Measurements from ENCODE around the gene CARMIL1. TPM values are rescaled to one million over a fixed set of nuclear protein-coding genes. Genes with fewer than 3 reads are reported as not detected.

CARMIL1 gene
- total and polyA plus RNA-seq, 10 donors: 3.7 to 34.8 (median 9.3) TPM

GRCh38 chr6:25612666-25613065, 333.5 kb downstream of the CARMIL1 start:
- Histone ChIP-seq H3K27ac (no peak overlapping the region), H3K4me3 (no peak overlapping the region), H3K27me3 (replicated peaks in 1 of 7) (no peaks in the 10 kb centered on the region), H3K4me1 (peaks cover 0 to under 1% (median 0%) of the 10 kb centered on the region in 6 donors), H3K9me3 (no peaks in the 10 kb centered on the region), H3K36me3 (peaks cover 0 to 48% (median 0%) of the 10 kb centered on the region in 6 donors)
- 41 to 57% (median 51%) methylated on average over 3 of the region's 3 CpGs for WGBS, 5 donors
- TF ChIP-seq POLR2AphosphoS5 (IDR thresholded peaks at IDR 0.05) (no peak), POLR2A (IDR thresholded peaks at IDR 0.05) (no peak), CTCF (IDR thresholded peaks at IDR 0.05 in 8 of 11, conservative IDR thresholded peaks at IDR 0.05 in 3 of 11) (no peak)
- intact Hi-C loops (cut with DNase I; ENCODE audit: low total_unique reads): no loop called here
- no peak for DNase-seq

GRCh38 chr6:25613415-25613814, 334.2 kb downstream of the CARMIL1 start:
- no peak for DNase-seq
- Histone ChIP-seq H3K27ac (no peak overlapping the region), H3K4me3 (no peak overlapping the region), H3K9me3 (no peaks in the 10 kb centered on the region), H3K4me1 (peaks cover 0 to 4% (median 0%) of the 10 kb centered on the region in 6 donors), H3K27me3 (replicated peaks in 1 of 7) (no peaks in the 10 kb centered on the region), H3K36me3 (peaks cover 0 to 48% (median 0%) of the 10 kb centered on the region in 6 donors)
- intact Hi-C loops (cut with DNase I; ENCODE audit: low total_unique reads): no loop called here
- WGBS, 5 donors: 85 to 98% (median 94%) methylated on average over 1 of the region's 1 CpG
- TF ChIP-seq CTCF (IDR thresholded peaks at IDR 0.05 in 8 of 11, conservative IDR thresholded peaks at IDR 0.05 in 3 of 11): no peak
- TF ChIP-seq POLR2AphosphoS5 (IDR thresholded peaks at IDR 0.05): no peak
- no peak for TF ChIP-seq POLR2A (IDR thresholded peaks at IDR 0.05)

GRCh38 chr6:25614052-25614451, 334.9 kb downstream of the CARMIL1 start:
- Histone ChIP-seq H3K9me3 (no peaks in the 10 kb centered on the region), H3K4me3 (no peak overlapping the region), H3K27ac (no peak overlapping the region), H3K36me3 (peaks cover 0 to 41% (median 0%) of the 10 kb centered on the region in 6 donors), H3K27me3 (replicated peaks in 1 of 7) (no peaks in the 10 kb centered on the region), H3K4me1 (peaks cover 0 to 6% (median 0%) of the 10 kb centered on the region in 6 donors)
- intact Hi-C loops (cut with DNase I; ENCODE audit: low total_unique reads): no loop called here
- 78 to 91% (median 87%) methylated on average over 4 of the region's 4 CpGs for WGBS, 5 donors
- TF ChIP-seq POLR2A (IDR thresholded peaks at IDR 0.05): no peak
- no peak for TF ChIP-seq CTCF (IDR thresholded peaks at IDR 0.05 in 8 of 11, conservative IDR thresholded peaks at IDR 0.05 in 3 of 11)
- no peak for TF ChIP-seq POLR2AphosphoS5 (IDR thresholded peaks at IDR 0.05)
- DNase-seq: no peak

GRCh38 chr6:25615471-25615870, 336.3 kb downstream of the CARMIL1 start:
- Histone ChIP-seq H3K27me3 (replicated peaks in 1 of 7) (no peaks in the 10 kb centered on the region), H3K36me3 (peaks cover 0 to 28% (median 0%) of the 10 kb centered on the region in 6 donors), H3K4me3 (no peak overlapping the region), H3K27ac (no peak overlapping the region), H3K4me1 (peaks cover 0 to 6% (median 0%) of the 10 kb centered on the region in 6 donors), H3K9me3 (no peaks in the 10 kb centered on the region)
- 73 to 98% (median 93%) methylated on average over 1 of the region's 1 CpG for WGBS, 5 donors
- TF ChIP-seq CTCF (IDR thresholded peaks at IDR 0.05 in 8 of 11, conservative IDR thresholded peaks at IDR 0.05 in 3 of 11): no peak
- TF ChIP-seq POLR2AphosphoS5 (IDR thresholded peaks at IDR 0.05): no peak
- TF ChIP-seq POLR2A (IDR thresholded peaks at IDR 0.05): no peak
- intact Hi-C loops (cut with DNase I; ENCODE audit: low total_unique reads): no loop called here
- DNase-seq: no peak

Data from spleen (tissue), 11 donors.